MM.1S (cell line): ENCODE data around the gene GRIA3.

Source experiments
- DNase-seq: peaks from one replicate; pipeline ENCODE4 v3.0.0-alpha.2; 2015
- H2AFZ ChIP-seq: fragments of 300-600 bp; sonication (generic); 2 replicates; pipeline ENCODE4 v1.6.0; 2016; ENCODE audit warnings: antibody characterized with exemption, low read length
- H3F3A ChIP-seq: fragments of 300-600 bp; sonication (generic); 2 replicates; pipeline ENCODE4 v1.6.1; 2016; ENCODE audit warnings: mild to moderate bottlenecking, antibody characterized with exemption, low read length, moderate library complexity, mixed read lengths; ENCODE audit not compliant: insufficient read depth
- H3K27ac ChIP-seq: fragments of 300-600 bp; sonication (generic); 2 replicates; pipeline ENCODE4 v1.5.1; 2016; ENCODE audit warnings: mild to moderate bottlenecking, low read length
- H3K27me3 ChIP-seq: fragments of 300-600 bp; sonication (generic); replicated peaks from 2 replicates; pipeline ENCODE4 v1.6.0; 2016; ENCODE audit warnings: low read length; ENCODE audit not compliant: insufficient read depth
- H3K36me3 ChIP-seq: fragments of 300-600 bp; sonication (generic); replicated peaks from 2 replicates; pipeline ENCODE4 v1.6.1; 2016; ENCODE audit warnings: mild to moderate bottlenecking, low read length, mixed read lengths; ENCODE audit not compliant: insufficient read depth
- H3K4me1 ChIP-seq: fragments of 300-600 bp; sonication (generic); 2 replicates; pipeline ENCODE4 v1.6.1; 2016; ENCODE audit warnings: low read length, mixed read lengths
- H3K4me2 ChIP-seq: fragments of 300-600 bp; sonication (generic); 2 replicates; pipeline ENCODE4 v1.6.0; 2016; ENCODE audit warnings: low read depth, low read length
- H3K4me3 ChIP-seq: fragments of 300-600 bp; sonication (generic); 2 replicates; pipeline ENCODE4 v1.5.1; 2016; ENCODE audit warnings: low read length, mixed read lengths
- H3K79me2 ChIP-seq: fragments of 300-600 bp; sonication (generic); 2 replicates; pipeline ENCODE4 v1.6.1; 2016; ENCODE audit warnings: mixed run types, low read length, mixed read lengths
- H3K9ac ChIP-seq: fragments of 300-600 bp; sonication (generic); 2 replicates; pipeline ENCODE4 v1.6.1; 2016; ENCODE audit warnings: low read length, mixed read lengths
- H3K9me2 ChIP-seq: fragments of 300-600 bp; sonication (generic); replicated peaks from 2 replicates; pipeline ENCODE4 v1.6.1; 2016; ENCODE audit warnings: mild to moderate bottlenecking, low read length, mixed read lengths; ENCODE audit not compliant: insufficient read depth
- H3K9me3 ChIP-seq: fragments of 300-600 bp; sonication (generic); replicated peaks from 2 replicates; pipeline ENCODE4 v1.6.1; 2016; ENCODE audit warnings: mild to moderate bottlenecking, low read length, mixed read lengths; ENCODE audit not compliant: insufficient read depth
- H4K20me1 ChIP-seq: fragments of 300-600 bp; sonication (generic); 2 replicates; pipeline ENCODE4 v1.6.1; 2016; ENCODE audit warnings: mild to moderate bottlenecking, low read length, moderate library complexity, mixed read lengths; ENCODE audit not compliant: insufficient read depth
- EZH2 ChIP-seq: fragments of 300-600 bp; sonication (generic); optimal IDR thresholded peaks from 2 replicates; pipeline ENCODE3; 2017; ENCODE audit warnings: low read depth, mild to moderate bottlenecking, antibody characterized with exemption, low read length, mixed read lengths
- EZH2phosphoT487 ChIP-seq: fragments of 300-600 bp; sonication (generic); IDR thresholded peaks from 2 replicates; pipeline ENCODE4 v1.6.1; 2018; ENCODE audit warnings: antibody characterized with exemption, low read length
- TF ChIP-seq, protein P1 (sequence below): fragments of 300-600 bp; sonication (generic); IDR thresholded peaks from 2 replicates; pipeline ENCODE4 v1.5.1; 2016; ENCODE audit warnings: antibody characterized with exemption, low read length, mixed read lengths

The GRIA3 gene

DNA sequence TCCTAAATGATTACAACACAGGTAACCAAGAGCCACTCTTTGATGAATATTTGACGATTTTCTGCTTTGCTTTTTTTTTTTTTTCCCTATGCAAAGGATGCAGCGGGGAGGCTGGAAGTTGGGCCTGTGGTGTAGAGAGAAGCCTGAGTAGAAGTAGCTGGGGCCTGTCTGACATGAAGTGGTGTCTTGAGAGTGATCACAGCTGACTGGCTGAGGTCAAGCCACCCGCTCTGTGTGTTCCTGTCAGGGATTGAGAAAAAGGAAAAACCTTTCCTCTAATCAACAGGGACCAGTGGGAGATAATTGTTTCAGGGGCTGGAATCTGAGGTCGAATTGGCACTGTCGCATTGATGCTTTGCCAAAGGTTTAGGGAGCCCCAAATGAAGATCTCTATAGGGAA lies 258.7 kb downstream of the GRIA3 start:
- no peak overlapping the region for H3K4me3 ChIP-seq
- no peaks in the 10 kb centered on the region for H3K79me2 ChIP-seq
- no peaks in the 10 kb centered on the region for H3K9me3 ChIP-seq
- H3K36me3 ChIP-seq, result no peaks in the 10 kb centered on the region
- no peak overlapping the region for H2AFZ ChIP-seq
- no peak overlapping the region for H3K27ac ChIP-seq
- no peaks in the 10 kb centered on the region for H4K20me1 ChIP-seq
- H3K4me1 ChIP-seq, result no peaks in the 10 kb centered on the region
- TF ChIP-seq, protein P1, sequence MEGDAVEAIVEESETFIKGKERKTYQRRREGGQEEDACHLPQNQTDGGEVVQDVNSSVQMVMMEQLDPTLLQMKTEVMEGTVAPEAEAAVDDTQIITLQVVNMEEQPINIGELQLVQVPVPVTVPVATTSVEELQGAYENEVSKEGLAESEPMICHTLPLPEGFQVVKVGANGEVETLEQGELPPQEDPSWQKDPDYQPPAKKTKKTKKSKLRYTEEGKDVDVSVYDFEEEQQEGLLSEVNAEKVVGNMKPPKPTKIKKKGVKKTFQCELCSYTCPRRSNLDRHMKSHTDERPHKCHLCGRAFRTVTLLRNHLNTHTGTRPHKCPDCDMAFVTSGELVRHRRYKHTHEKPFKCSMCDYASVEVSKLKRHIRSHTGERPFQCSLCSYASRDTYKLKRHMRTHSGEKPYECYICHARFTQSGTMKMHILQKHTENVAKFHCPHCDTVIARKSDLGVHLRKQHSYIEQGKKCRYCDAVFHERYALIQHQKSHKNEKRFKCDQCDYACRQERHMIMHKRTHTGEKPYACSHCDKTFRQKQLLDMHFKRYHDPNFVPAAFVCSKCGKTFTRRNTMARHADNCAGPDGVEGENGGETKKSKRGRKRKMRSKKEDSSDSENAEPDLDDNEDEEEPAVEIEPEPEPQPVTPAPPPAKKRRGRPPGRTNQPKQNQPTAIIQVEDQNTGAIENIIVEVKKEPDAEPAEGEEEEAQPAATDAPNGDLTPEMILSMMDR, result no peak
- TF ChIP-seq EZH2phosphoT487 (no peak), EZH2 (no peak)
- H3K4me2 ChIP-seq, result no peak overlapping the region
- H3F3A ChIP-seq, result no peaks in the 10 kb centered on the region
- no peak overlapping the region for H3K9ac ChIP-seq
- no peaks in the 10 kb centered on the region for H3K27me3 ChIP-seq
- no peak for DNase-seq
- no peaks in the 10 kb centered on the region for H3K9me2 ChIP-seq

DNA sequence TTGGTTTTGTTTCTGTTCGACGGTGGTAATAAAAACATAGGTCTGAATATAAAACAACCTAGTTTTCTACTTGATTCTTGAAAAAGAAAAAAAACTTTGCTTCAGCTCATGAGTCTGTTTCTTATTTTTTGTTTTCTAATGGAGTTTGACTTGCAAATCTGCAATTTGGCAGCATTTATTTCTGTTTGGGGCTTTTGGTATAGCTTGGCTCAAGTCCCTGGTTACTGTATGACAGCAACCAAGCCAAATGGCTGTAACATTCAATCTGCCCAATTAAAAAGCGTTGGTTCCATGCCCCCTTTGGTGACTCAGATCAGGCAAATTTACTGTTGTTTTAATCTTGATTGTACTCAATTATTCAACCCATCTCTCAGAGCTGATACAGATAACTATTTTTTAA lies 263.4 kb downstream of the GRIA3 start:
- Histone ChIP-seq H3K9me3 (no peaks in the 10 kb centered on the region), H3K27me3 (no peaks in the 10 kb centered on the region), H3K9me2 (no peaks in the 10 kb centered on the region), H3K4me3 (no peak overlapping the region), H3K9ac (no peak overlapping the region), H3K4me2 (no peak overlapping the region), H4K20me1 (no peaks in the 10 kb centered on the region), H3F3A (no peaks in the 10 kb centered on the region), H2AFZ (no peak overlapping the region), H3K79me2 (no peaks in the 10 kb centered on the region), H3K36me3 (no peaks in the 10 kb centered on the region), H3K4me1 (peaks cover 9% of the 10 kb centered on the region; the same call in 1 of the 2 replicates), H3K27ac (no peak overlapping the region)
- DNase-seq, result no peak
- TF ChIP-seq EZH2phosphoT487 (no peak), EZH2 (no peak)
- TF ChIP-seq, protein P1, result no peak

- Histone ChIP-seq H4K20me1 (no peaks in the 10 kb centered on the region), H2AFZ (no peak overlapping the region), H3K79me2 (no peaks in the 10 kb centered on the region), H3F3A (0 out of 2 replicates have a peak, but pooled peaks cover 2% of the 10 kb centered on the region), H3K36me3 (no peaks in the 10 kb centered on the region), H3K4me2 (no peak overlapping the region), H3K27ac (no peak overlapping the region), H3K4me3 (no peak overlapping the region), H3K4me1 (peaks cover 12% of the 10 kb centered on the region), H3K9ac (no peak overlapping the region), H3K27me3 (no peaks in the 10 kb centered on the region), H3K9me3 (no peaks in the 10 kb centered on the region), H3K9me2 (no peaks in the 10 kb centered on the region)
- no peak for DNase-seq
- TF ChIP-seq, protein P1, result no peak
- TF ChIP-seq EZH2phosphoT487 (no peak), EZH2 (no peak)
Measured at GRCh38 chrX:123449335-123449734, 265.3 kb downstream of the GRIA3 start.
